Measurements from ENCODE around the gene FBXL3.

DNA sequence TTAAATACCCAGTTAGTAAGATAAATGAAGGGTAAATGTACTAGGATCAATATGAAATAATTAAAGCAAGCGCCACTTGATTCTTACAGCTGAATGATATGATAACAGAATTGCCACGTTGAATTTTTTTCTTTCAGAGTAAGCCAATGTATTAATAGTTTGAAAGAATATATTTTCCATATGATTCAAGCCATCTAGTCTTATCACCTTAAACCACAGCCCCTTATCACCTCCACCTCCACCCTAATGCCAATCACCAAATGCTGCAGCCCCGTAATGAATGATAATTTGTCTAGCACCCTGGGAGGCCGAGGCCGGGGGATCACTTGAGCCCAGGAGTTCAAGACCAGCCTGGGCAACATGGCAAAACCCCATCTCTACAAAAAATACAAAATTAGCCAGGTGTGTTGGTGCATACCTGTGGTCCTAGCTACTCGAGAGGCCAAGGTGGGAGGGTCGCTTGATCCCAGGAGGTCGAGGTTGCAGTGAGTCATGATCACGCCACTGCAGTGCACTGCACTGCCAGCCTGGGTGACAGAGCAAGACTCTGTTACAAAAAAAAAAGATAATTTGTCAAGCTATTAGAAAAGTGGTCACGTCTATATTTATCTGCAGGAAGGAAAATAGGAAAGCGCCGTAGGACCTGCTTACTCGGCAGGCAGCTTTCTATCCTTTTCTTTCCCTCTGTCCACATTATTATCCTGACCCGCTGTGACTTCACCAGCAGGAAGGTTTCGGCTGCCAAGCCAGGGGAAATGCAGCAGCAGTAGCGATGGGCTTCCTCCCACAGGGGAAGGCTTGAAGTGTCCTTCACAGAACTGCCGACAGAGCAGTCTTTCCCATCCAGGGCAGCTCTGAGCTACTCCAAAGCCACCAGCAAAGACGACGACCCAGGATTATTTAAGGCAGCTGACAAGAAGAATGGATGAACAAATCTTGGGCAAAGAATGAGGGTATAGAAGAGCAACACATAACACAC is 54.8 kb downstream of the FBXL3 start:
- TF ChIP-seq, protein P1, sequence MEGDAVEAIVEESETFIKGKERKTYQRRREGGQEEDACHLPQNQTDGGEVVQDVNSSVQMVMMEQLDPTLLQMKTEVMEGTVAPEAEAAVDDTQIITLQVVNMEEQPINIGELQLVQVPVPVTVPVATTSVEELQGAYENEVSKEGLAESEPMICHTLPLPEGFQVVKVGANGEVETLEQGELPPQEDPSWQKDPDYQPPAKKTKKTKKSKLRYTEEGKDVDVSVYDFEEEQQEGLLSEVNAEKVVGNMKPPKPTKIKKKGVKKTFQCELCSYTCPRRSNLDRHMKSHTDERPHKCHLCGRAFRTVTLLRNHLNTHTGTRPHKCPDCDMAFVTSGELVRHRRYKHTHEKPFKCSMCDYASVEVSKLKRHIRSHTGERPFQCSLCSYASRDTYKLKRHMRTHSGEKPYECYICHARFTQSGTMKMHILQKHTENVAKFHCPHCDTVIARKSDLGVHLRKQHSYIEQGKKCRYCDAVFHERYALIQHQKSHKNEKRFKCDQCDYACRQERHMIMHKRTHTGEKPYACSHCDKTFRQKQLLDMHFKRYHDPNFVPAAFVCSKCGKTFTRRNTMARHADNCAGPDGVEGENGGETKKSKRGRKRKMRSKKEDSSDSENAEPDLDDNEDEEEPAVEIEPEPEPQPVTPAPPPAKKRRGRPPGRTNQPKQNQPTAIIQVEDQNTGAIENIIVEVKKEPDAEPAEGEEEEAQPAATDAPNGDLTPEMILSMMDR (IDR thresholded peaks at IDR 0.05), result no peak
- TF ChIP-seq CREB1 (CRISPR knock-in tag; IDR thresholded peaks at IDR 0.05) (no peak), NFATC4 (CRISPR knock-in tag; IDR thresholded peaks at IDR 0.05) (no peak), NR1H2 (CRISPR knock-in tag; IDR thresholded peaks at IDR 0.05) (no peak), ZNF138 (CRISPR knock-in tag; conservative IDR thresholded peaks at IDR 0.05) (no peak), NFE2L1 (CRISPR knock-in tag; IDR thresholded peaks at IDR 0.05) (no peak), JUN (CRISPR knock-in tag; IDR thresholded peaks at IDR 0.05) (no peak)
- TF ChIP-seq, protein P2, sequence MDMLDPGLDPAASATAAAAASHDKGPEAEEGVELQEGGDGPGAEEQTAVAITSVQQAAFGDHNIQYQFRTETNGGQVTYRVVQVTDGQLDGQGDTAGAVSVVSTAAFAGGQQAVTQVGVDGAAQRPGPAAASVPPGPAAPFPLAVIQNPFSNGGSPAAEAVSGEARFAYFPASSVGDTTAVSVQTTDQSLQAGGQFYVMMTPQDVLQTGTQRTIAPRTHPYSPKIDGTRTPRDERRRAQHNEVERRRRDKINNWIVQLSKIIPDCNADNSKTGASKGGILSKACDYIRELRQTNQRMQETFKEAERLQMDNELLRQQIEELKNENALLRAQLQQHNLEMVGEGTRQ (CRISPR knock-in tag; IDR thresholded peaks at IDR 0.05), result no peak
- TF ChIP-seq, protein P3, sequence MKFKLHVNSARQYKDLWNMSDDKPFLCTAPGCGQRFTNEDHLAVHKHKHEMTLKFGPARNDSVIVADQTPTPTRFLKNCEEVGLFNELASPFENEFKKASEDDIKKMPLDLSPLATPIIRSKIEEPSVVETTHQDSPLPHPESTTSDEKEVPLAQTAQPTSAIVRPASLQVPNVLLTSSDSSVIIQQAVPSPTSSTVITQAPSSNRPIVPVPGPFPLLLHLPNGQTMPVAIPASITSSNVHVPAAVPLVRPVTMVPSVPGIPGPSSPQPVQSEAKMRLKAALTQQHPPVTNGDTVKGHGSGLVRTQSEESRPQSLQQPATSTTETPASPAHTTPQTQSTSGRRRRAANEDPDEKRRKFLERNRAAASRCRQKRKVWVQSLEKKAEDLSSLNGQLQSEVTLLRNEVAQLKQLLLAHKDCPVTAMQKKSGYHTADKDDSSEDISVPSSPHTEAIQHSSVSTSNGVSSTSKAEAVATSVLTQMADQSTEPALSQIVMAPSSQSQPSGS (CRISPR knock-in tag; IDR thresholded peaks at IDR 0.05; ENCODE audit: borderline replicate concordance, low read depth), result no peak
- TF ChIP-seq, protein P4, sequence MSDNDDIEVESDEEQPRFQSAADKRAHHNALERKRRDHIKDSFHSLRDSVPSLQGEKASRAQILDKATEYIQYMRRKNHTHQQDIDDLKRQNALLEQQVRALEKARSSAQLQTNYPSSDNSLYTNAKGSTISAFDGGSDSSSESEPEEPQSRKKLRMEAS (CRISPR knock-in tag; IDR thresholded peaks at IDR 0.05), result no peak
- TF ChIP-seq, protein P5, sequence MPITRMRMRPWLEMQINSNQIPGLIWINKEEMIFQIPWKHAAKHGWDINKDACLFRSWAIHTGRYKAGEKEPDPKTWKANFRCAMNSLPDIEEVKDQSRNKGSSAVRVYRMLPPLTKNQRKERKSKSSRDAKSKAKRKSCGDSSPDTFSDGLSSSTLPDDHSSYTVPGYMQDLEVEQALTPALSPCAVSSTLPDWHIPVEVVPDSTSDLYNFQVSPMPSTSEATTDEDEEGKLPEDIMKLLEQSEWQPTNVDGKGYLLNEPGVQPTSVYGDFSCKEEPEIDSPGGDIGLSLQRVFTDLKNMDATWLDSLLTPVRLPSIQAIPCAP (CRISPR knock-in tag; IDR thresholded peaks at IDR 0.05), result no peak
- TF ChIP-seq, protein P6, sequence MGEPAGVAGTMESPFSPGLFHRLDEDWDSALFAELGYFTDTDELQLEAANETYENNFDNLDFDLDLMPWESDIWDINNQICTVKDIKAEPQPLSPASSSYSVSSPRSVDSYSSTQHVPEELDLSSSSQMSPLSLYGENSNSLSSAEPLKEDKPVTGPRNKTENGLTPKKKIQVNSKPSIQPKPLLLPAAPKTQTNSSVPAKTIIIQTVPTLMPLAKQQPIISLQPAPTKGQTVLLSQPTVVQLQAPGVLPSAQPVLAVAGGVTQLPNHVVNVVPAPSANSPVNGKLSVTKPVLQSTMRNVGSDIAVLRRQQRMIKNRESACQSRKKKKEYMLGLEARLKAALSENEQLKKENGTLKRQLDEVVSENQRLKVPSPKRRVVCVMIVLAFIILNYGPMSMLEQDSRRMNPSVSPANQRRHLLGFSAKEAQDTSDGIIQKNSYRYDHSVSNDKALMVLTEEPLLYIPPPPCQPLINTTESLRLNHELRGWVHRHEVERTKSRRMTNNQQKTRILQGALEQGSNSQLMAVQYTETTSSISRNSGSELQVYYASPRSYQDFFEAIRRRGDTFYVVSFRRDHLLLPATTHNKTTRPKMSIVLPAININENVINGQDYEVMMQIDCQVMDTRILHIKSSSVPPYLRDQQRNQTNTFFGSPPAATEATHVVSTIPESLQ (CRISPR knock-in tag; IDR thresholded peaks at IDR 0.05), result no peak
- TF ChIP-seq, protein P7, sequence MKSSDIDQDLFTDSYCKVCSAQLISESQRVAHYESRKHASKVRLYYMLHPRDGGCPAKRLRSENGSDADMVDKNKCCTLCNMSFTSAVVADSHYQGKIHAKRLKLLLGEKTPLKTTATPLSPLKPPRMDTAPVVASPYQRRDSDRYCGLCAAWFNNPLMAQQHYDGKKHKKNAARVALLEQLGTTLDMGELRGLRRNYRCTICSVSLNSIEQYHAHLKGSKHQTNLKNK (CRISPR knock-in tag; IDR thresholded peaks at IDR 0.05), result no peak
- TF ChIP-seq, protein P8, sequence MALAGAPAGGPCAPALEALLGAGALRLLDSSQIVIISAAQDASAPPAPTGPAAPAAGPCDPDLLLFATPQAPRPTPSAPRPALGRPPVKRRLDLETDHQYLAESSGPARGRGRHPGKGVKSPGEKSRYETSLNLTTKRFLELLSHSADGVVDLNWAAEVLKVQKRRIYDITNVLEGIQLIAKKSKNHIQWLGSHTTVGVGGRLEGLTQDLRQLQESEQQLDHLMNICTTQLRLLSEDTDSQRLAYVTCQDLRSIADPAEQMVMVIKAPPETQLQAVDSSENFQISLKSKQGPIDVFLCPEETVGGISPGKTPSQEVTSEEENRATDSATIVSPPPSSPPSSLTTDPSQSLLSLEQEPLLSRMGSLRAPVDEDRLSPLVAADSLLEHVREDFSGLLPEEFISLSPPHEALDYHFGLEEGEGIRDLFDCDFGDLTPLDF (CRISPR knock-in tag; IDR thresholded peaks at IDR 0.05), result no peak
